ENCODE results near the gene SUN3.

Gene SUN3

DNA sequence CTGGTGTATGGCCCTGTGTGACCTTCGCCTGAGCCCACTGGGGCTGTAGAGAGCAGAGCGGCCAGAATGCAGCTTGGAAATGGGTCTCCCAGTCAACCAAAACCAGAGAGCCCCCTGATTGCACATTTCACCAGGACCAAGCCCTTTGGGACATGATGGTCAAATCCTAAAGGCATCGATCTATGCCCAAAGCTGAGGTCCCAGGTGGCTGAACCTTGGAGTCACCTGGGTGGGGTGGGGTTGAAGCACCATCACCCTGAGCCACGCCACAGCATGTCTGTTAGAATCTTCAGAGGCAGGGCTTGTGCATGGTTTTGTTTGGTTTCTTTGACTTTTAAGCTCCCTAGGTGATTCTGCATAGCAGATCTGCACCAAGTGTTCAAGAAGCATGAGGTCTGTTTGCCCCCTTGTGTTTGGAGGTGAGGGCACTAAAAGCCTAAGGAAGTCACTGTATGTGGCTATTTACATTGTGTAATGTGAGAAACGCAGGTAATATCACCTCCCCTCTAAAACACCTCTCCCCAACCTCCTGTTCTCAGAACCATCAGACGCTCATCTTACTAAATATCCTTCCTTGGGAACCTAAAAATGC lies 90.2 kb downstream of the SUN3 start:
- H3K27ac ChIP-seq (ENCODE audit: low read length), result no peak overlapping the region
- no peak overlapping the region for H3K9ac ChIP-seq (ENCODE audit: low read length in 2 of 2)

DNA sequence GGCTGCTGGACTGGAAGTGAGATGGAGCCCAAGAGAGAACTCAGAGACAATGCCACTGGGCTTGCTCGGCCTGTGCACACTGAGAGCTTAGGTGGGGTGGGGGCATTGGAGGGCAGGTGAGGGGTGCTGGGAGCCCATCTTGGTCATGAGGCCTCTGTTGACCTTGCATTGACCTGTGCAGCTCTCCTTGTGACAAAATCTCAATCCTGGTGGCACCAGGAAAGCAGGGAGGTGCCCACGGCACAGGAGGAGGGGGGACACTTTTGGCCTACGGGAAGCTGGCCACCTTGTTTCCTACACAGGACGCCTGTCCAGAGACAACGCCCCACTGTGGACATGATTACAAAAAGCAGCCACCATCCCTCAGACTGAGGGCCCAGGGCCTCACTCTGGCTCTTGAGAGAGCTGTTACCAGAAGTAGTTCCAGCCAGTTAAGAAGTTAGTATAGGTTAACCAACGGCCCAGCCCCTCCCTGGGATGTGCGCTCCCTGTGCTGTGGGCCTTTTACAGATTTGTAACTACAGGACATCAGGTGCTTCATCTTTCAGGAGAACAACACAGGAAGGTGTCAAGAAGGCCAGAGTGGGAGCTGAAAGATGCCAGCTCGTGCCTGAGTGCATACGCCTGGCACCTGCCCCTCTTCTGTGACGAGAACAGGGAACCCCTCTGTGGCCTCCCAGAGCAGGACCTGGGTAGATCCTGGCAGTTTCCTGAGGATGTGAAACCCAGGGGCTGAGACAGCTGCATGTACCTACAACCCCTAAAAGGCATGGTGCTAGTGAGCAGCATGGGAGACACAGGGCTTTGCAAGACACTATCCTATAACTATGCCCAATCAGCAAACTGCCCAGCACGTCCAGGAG lies 91.0 kb downstream of the SUN3 start:
- Histone ChIP-seq H3K9ac (ENCODE audit: low read length in 2 of 2) (no peak overlapping the region), H3K4me3 (ENCODE audit: low read length in 2 of 2) (no peak overlapping the region), H3K27me3 (ENCODE audit: control insufficient read depth in 1 of 2, insufficient read depth in 2 of 2, low read length in 2 of 2) (no peaks in the 10 kb centered on the region), H3K4me1 (ENCODE audit: control insufficient read depth, insufficient read depth, low read length) (no peaks in the 10 kb centered on the region), H3K36me3 (ENCODE audit: control insufficient read depth in 2 of 2, insufficient read depth in 2 of 2, low read length in 2 of 2) (no peaks in the 10 kb centered on the region), H3K27ac (ENCODE audit: low read length) (no peak overlapping the region), H3K9me3 (ENCODE audit: control insufficient read depth in 2 of 2, low read length in 2 of 2) (no peaks in the 10 kb centered on the region)

More for the DNA sequence above, 90.2 kb downstream of the SUN3 start:
- no peaks in the 10 kb centered on the region for H3K36me3 ChIP-seq (ENCODE audit: control insufficient read depth in 2 of 2, insufficient read depth in 2 of 2, low read length in 2 of 2)
- no peaks in the 10 kb centered on the region for H3K4me1 ChIP-seq (ENCODE audit: control insufficient read depth, insufficient read depth, low read length)
- H3K9me3 ChIP-seq (ENCODE audit: control insufficient read depth in 2 of 2, low read length in 2 of 2), result no peaks in the 10 kb centered on the region
- no peaks in the 10 kb centered on the region for H3K27me3 ChIP-seq (ENCODE audit: control insufficient read depth in 1 of 2, insufficient read depth in 2 of 2, low read length in 2 of 2)
- H3K4me3 ChIP-seq (ENCODE audit: low read length in 2 of 2), result no peak overlapping the region

Data from stomach smooth muscle (tissue), 2 donors.